Measurements from ENCODE around the gene LRRK2. TPM values are rescaled to one million over a fixed set of nuclear protein-coding genes. Genes with fewer than 3 reads are reported as not detected.

LRRK2 gene
- total RNA-seq, 4 donors from 2014 or later = 4.5 to 10.7 (median 6.2) TPM

DNA sequence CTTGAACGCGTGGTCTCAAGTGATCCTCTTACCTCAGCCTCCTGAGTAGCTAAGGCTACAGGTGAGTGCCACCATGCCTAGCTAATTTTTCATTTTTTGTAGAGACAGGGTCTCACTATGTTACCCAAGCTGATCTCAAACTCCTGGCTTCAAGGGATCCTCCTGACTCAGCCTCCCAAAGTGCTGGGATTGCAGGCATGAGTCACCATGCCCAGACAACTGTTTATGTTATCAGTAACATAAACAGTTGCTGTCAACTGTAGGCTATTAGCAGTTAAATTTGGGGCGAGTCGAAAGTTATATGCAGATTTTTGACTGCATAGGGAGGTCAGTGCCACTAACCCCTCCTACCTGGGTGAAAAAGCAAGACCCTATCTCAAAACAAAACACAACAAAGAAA lies 26.2 kb upstream of the LRRK2 start:
- no peak overlapping the region for H3K4me3 ChIP-seq
- H3K9me3 ChIP-seq = no peaks in the 10 kb centered on the region
- intact Hi-C loops (cut with DNase I; ENCODE audit: low total_unique reads) = no loop called here
- no peak overlapping the region for H3K27ac ChIP-seq
- no peaks in the 10 kb centered on the region for H3K4me1 ChIP-seq
- no peak for DNase-seq
- in situ Hi-C loops (cut with MboI; ENCODE audit: low sequenced_read_pairs in 4 of 4) = no loop called here
- no peak for ATAC-seq
- H3K36me3 ChIP-seq = no peaks in the 10 kb centered on the region
- no peak for TF ChIP-seq POLR2A (IDR thresholded peaks at IDR 0.05)
- TF ChIP-seq, protein P1, sequence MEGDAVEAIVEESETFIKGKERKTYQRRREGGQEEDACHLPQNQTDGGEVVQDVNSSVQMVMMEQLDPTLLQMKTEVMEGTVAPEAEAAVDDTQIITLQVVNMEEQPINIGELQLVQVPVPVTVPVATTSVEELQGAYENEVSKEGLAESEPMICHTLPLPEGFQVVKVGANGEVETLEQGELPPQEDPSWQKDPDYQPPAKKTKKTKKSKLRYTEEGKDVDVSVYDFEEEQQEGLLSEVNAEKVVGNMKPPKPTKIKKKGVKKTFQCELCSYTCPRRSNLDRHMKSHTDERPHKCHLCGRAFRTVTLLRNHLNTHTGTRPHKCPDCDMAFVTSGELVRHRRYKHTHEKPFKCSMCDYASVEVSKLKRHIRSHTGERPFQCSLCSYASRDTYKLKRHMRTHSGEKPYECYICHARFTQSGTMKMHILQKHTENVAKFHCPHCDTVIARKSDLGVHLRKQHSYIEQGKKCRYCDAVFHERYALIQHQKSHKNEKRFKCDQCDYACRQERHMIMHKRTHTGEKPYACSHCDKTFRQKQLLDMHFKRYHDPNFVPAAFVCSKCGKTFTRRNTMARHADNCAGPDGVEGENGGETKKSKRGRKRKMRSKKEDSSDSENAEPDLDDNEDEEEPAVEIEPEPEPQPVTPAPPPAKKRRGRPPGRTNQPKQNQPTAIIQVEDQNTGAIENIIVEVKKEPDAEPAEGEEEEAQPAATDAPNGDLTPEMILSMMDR (IDR thresholded peaks at IDR 0.05 in 4 of 5, conservative IDR thresholded peaks at IDR 0.05 in 1 of 5) = no peak
- no peaks in the 10 kb centered on the region for H3K27me3 ChIP-seq

DNA sequence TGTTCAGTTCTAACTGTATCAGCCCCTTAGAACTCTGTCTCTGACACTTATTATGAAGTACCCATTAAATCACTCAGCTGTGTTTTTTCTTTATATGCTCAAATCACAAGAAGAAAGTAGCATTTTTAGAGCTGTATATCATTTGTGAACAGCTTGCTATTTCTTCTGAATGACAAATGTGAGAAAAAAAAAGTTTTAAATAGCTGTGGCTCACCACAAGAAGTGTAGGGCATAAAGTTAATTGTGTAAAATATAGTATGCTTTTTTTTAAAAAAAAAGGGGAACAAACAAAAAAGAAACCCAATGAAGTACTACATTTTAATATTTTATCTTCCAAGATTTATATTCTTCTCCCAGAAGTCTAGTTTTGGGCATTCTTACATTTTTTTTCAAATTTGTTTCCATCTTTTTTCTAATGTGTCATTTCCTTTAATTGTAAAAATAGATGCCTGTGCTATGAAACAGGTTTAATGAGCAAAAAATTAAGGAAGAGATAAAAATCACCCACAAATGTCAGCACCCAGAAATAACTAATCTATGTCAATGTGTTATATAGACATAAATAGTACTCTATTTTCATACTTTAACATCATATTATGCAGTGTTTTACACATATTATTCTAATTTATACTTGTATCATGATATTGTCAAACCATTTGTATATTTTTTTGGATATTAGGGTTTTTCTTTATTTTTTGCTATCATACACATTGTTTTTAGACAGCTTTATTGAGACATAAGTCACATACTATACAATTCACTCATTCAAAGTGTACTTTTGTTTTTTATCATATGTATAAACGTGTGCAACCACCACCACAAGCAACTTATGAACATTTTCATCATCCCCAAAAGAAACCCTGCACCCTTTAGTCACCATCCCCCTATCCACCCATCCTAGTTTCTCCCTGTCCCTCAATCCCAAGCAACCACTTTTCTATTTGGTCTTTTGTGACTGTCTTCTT lies 22.4 kb upstream of the LRRK2 start:
- Histone ChIP-seq H3K27me3 (no peaks in the 10 kb centered on the region), H3K27ac (no peak overlapping the region), H3K36me3 (no peaks in the 10 kb centered on the region), H3K9me3 (no peaks in the 10 kb centered on the region), H3K4me3 (no peak overlapping the region), H3K4me1 (no peaks in the 10 kb centered on the region)
- DNase-seq (no peak), ATAC-seq (no peak)
- no peak for TF ChIP-seq POLR2A (IDR thresholded peaks at IDR 0.05)
- TF ChIP-seq, protein P1 (IDR thresholded peaks at IDR 0.05 in 4 of 5, conservative IDR thresholded peaks at IDR 0.05 in 1 of 5) = no peak
- in situ Hi-C loops (cut with MboI; ENCODE audit: low sequenced_read_pairs in 4 of 4) = no loop called here
- intact Hi-C loops (cut with DNase I; ENCODE audit: low total_unique reads) = no loop called here

DNA sequence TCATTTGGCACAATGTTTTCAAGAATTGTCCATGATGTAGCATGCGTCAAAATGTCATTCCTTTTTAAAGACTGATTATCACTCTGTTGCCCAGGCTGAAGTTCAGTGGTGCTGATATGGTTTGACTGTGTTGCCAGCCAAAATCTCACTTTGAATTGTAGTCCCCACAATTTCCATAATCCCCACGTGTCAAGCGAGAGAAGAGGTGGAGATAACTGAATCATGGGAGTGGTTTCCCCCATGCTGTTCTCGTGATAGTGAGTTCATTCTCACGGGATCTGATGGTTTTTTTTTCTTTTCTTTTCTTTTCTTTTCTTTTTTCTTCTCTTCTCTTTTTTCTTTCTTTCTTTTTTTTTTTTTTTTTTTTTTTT lies 21.8 kb upstream of the LRRK2 start:
- Histone ChIP-seq H3K36me3 (no peaks in the 10 kb centered on the region), H3K27ac (no peak overlapping the region), H3K4me1 (no peaks in the 10 kb centered on the region), H3K27me3 (no peaks in the 10 kb centered on the region), H3K9me3 (no peaks in the 10 kb centered on the region), H3K4me3 (no peak overlapping the region)
- in situ Hi-C loops (cut with MboI; ENCODE audit: low sequenced_read_pairs in 4 of 4) = no loop called here
- ATAC-seq (no peak), DNase-seq (no peak)
- intact Hi-C loops (cut with DNase I; ENCODE audit: low total_unique reads) = no loop called here
- no peak for TF ChIP-seq POLR2A (IDR thresholded peaks at IDR 0.05)
- TF ChIP-seq, protein P1 (IDR thresholded peaks at IDR 0.05 in 4 of 5, conservative IDR thresholded peaks at IDR 0.05 in 1 of 5) = no peak

DNA sequence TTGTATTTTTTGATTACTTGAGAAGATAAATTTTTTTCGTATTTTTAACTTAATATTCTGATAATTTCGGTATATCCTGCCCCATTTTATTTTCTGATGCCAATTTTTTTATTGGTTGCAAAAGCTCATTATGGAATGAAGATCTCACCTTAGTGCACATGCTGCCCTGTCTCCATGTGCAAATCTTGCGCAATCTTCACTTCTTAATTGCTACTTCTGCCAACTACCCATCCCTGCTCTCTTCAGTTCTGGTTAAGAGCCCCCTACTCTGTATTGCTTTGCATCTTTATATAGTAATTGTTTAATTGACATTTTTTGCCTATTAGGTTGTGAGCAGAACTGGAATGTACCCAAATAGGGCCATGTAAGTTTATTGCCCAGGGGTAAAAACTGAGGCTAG lies 20.5 kb upstream of the LRRK2 start:
- no peak overlapping the region for H3K27ac ChIP-seq
- no peaks in the 10 kb centered on the region for H3K27me3 ChIP-seq
- no peaks in the 10 kb centered on the region for H3K9me3 ChIP-seq
- H3K36me3 ChIP-seq = no peaks in the 10 kb centered on the region
- in situ Hi-C loops (cut with MboI; ENCODE audit: low sequenced_read_pairs in 4 of 4) (no loop called here), intact Hi-C loops (cut with DNase I; ENCODE audit: low total_unique reads) (no loop called here)
- no peaks in the 10 kb centered on the region for H3K4me1 ChIP-seq
- no peak for TF ChIP-seq POLR2A (IDR thresholded peaks at IDR 0.05)
- TF ChIP-seq, protein P1 (IDR thresholded peaks at IDR 0.05 in 4 of 5, conservative IDR thresholded peaks at IDR 0.05 in 1 of 5) = no peak
- no peak overlapping the region for H3K4me3 ChIP-seq
- ATAC-seq = no peak
- no peak for DNase-seq

All from gastrocnemius medialis (tissue), 4 donors.